ENCODE measurements around the gene CGA. TPM values are rescaled to one million over a fixed set of nuclear protein-coding genes. Genes with fewer than 3 reads are reported as not detected.

Gene CGA
- total and polyA plus RNA-seq, 8 donors: not detected

DNA sequence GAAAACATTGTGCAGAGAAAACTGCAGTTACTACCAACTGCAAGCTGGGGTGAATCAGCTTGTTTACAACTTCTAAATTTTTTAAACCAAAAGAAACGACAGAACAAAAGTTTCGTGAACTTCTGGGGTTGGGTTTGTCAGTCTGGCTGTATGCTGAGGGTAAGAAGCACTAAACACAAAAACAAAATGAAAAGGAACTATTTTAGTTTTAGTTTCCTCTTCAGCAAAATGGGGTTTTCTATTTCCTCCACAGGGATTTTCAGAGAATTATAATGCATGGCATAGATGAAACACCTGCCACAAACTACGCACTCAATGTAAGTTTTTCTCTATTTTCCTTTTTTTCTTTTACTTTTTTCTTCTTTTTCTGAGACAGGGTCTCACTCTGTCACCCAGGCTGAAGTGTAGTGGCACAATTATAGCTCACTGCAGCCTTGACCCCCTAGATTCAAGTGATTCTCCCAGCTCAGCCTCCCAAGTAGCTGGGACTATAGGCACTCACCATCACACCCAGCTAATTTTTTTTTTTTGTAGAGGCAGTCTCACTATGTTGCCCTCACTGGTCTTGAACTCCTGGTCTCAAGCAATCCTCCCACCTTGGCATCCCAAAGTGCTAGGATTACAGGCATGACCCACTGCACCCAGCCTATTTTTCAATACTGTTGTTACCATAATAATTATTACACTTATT, 40.6 kb downstream of the CGA start:
- Histone ChIP-seq H3K4me3 (no peak overlapping the region), H3K27me3 (no peaks in the 10 kb centered on the region), H3K27ac (no peak overlapping the region), H3K9me3 (no peaks in the 10 kb centered on the region), H3K36me3 (no peaks in the 10 kb centered on the region), H3K4me1 (no peaks in the 10 kb centered on the region)
- intact Hi-C loops (cut with DNase I; ENCODE audit: low total_unique reads): no loop called here
- WGBS, 5 donors: 65 to 87% (median 75%) methylated on average over 3 of the region's 3 CpGs
- no peak for DNase-seq
- TF ChIP-seq POLR2AphosphoS5 (IDR thresholded peaks at IDR 0.05) (no peak), EP300 (IDR thresholded peaks at IDR 0.05) (no peak), POLR2A (IDR thresholded peaks at IDR 0.05) (no peak), CTCF (IDR thresholded peaks at IDR 0.05) (no peak)

DNA sequence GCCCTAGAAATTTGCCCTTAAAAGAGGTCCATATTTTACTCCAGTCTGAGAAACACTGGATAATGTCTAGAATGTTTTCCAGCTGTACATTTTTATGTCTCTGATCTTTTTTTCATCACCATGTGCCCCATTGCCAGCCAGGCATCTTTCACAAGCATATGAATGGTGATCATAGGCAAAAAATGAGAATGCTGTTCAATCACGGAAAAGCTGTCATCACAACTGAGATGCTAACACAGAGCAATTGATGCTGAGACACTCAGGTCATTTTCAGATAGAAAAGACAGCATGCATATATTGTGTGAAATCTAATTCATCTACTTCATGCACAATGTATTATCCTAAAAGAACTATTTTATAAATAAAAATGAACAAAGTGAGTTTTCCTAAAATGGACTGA, 41.6 kb downstream of the CGA start:
- Histone ChIP-seq H3K9me3 (no peaks in the 10 kb centered on the region), H3K36me3 (no peaks in the 10 kb centered on the region), H3K4me3 (no peak overlapping the region), H3K27ac (no peak overlapping the region), H3K27me3 (no peaks in the 10 kb centered on the region), H3K4me1 (no peaks in the 10 kb centered on the region)
- 68 to 87% (median 72%) methylated on average over 1 of the region's 1 CpG for WGBS, 5 donors
- no peak for TF ChIP-seq EP300 (IDR thresholded peaks at IDR 0.05)
- no peak for TF ChIP-seq CTCF (IDR thresholded peaks at IDR 0.05)
- TF ChIP-seq POLR2A (IDR thresholded peaks at IDR 0.05): no peak
- no peak for TF ChIP-seq POLR2AphosphoS5 (IDR thresholded peaks at IDR 0.05)
- intact Hi-C loops (cut with DNase I; ENCODE audit: low total_unique reads): no loop called here
- DNase-seq: no peak

GRCh38 chr6:87049779-87050178, 45.1 kb downstream of the CGA start:
- Histone ChIP-seq H3K9me3 (no peaks in the 10 kb centered on the region), H3K27me3 (no peaks in the 10 kb centered on the region), H3K36me3 (no peaks in the 10 kb centered on the region), H3K27ac (no peak overlapping the region), H3K4me3 (no peak overlapping the region), H3K4me1 (no peaks in the 10 kb centered on the region)
- no peak for TF ChIP-seq POLR2AphosphoS5 (IDR thresholded peaks at IDR 0.05)
- TF ChIP-seq EP300 (IDR thresholded peaks at IDR 0.05): no peak
- TF ChIP-seq CTCF (IDR thresholded peaks at IDR 0.05): no peak
- TF ChIP-seq POLR2A (IDR thresholded peaks at IDR 0.05): no peak
- intact Hi-C loops (cut with DNase I; ENCODE audit: low total_unique reads): no loop called here
- no peak for DNase-seq
- WGBS, 5 donors: 83 to 97% (median 90%) methylated on average over 1 of the region's 1 CpG

DNA sequence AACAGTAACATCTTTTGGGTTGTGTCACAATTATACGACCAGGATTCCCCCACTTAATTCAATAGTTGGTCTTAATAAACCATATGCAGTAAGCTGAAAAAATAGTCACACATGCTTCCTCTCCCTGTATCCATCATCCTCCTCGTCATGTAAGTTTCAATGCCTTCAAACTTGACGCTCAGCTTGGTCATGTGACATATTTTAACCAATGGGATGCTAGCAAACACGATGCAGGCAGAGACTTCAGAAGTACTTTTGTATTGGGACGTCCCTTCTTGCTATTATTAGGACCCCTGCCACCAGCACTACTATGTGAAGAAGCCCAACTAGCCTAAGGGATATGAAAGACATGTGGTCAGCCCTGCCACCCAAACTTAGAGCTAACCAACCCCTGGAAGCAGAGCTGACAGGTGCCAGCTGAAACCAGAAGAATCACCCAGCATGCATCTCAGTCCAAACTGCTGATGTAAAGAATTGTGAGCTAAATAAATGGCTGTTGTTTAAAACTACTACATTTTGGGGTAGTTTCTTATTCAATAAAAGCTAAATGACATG, 49.3 kb downstream of the CGA start:
- H3K9me3 ChIP-seq: peaks cover 0 to 13% (median 6%) of the 10 kb centered on the region in 4 donors
- H3K4me1 ChIP-seq: no peaks in the 10 kb centered on the region
- H3K4me3 ChIP-seq: no peak overlapping the region
- DNase-seq: no peak
- H3K36me3 ChIP-seq: no peaks in the 10 kb centered on the region
- intact Hi-C loops (cut with DNase I; ENCODE audit: low total_unique reads): no loop called here
- WGBS, 5 donors: 55 to 72% (median 63%) methylated on average over 5 of the region's 5 CpGs
- no peaks in the 10 kb centered on the region for H3K27me3 ChIP-seq
- no peak overlapping the region for H3K27ac ChIP-seq
- TF ChIP-seq POLR2A (IDR thresholded peaks at IDR 0.05) (no peak), EP300 (IDR thresholded peaks at IDR 0.05) (no peak), CTCF (IDR thresholded peaks at IDR 0.05) (no peak), POLR2AphosphoS5 (IDR thresholded peaks at IDR 0.05) (no peak)
